Gastrocnemius medialis (tissue), 4 donors: ENCODE measurements around the gene GALNT2.

Experiments
- CTCF ChIP-seq, 5 experiments: fragments of 450-650 bp in 3 of 5; fragments of 200-600 bp in 2 of 5; sonication (generic) in 2 of 5; IDR thresholded peaks in 4 of 5; conservative IDR thresholded peaks in 1 of 5; 1 replicate in 4 of 5; 2 replicates in 1 of 5; pipeline ENCODE4 v1.5.1; 2016 to 2019; ENCODE audit warnings: antibody characterized with exemption in 5 of 5, mild to moderate bottlenecking in 3 of 5, moderate library complexity in 3 of 5
- POLR2A ChIP-seq, 2 donors: fragments of 450-650 bp; IDR thresholded peaks; one replicate each; pipeline ENCODE4 v1.6.1; 2017; ENCODE audit warnings: antibody characterized with exemption in 2 of 2, mild to moderate bottlenecking in 2 of 2, moderate library complexity in 2 of 2

GRCh38 chr1:230232371-230232771, 165.3 kb downstream of the GALNT2 start:
- TF ChIP-seq CTCF (IDR thresholded peaks at IDR 0.05 in 4 of 5, conservative IDR thresholded peaks at IDR 0.05 in 1 of 5) (no peak), POLR2A (IDR thresholded peaks at IDR 0.05) (no peak)
